Measurements from ENCODE around the gene CACFD1.

The CACFD1 gene

GRCh38 chr9:133518706-133519449, 59.1 kb downstream of the CACFD1 start:
- no peak for DNase-seq

GRCh38 chr9:133519693-133520092, 59.9 kb downstream of the CACFD1 start:
- no peak for DNase-seq

DNA sequence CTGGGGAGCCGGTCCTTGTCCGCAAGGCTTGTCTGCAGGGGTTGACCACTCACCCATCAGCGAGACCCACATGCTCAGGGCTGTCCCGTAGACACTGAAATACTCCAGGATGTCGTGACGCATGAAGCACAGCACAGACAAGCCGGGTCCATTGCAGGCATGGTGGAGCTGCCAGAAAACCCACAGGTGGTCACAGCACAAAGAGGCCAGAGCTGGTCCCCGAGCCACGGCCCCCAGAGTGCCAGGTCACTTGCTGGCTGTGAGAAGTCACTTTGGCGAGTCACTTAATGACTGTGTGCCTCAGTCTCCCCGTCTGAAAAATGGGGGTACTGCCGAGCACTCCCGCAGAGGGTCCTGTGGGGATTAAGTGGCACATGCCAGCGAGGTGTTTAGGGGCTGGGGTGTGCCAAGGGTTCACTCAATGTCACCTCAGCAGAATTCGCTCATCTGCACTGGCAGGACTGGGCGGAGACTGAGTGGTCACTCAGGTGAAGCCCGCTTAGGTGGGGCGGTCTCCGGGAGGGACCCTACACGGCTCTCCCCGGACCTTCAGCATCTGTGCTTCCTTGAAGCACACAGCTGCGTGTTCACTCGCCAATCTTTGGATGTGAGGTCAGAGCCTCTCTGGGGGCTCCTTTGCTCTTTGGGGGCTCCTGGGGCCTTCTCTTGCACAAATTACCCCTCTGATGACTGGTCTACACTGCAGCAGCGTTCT, 60.5 kb downstream of the CACFD1 start:
- DNase-seq, result no peak

Measured in fibroblast of skin of back (primary cell).